Measurements from ENCODE around the gene TM9SF1. TPM values are rescaled to one million over a fixed set of nuclear protein-coding genes. Genes with fewer than 3 reads are reported as not detected.

Gene TM9SF1
- total and polyA plus RNA-seq, 9 of the 15 experiments (the other 6 are each of a cell fraction or from before 2014, with no cell fraction given), result 5.3 to 20.3 (median 11.8) TPM

DNA sequence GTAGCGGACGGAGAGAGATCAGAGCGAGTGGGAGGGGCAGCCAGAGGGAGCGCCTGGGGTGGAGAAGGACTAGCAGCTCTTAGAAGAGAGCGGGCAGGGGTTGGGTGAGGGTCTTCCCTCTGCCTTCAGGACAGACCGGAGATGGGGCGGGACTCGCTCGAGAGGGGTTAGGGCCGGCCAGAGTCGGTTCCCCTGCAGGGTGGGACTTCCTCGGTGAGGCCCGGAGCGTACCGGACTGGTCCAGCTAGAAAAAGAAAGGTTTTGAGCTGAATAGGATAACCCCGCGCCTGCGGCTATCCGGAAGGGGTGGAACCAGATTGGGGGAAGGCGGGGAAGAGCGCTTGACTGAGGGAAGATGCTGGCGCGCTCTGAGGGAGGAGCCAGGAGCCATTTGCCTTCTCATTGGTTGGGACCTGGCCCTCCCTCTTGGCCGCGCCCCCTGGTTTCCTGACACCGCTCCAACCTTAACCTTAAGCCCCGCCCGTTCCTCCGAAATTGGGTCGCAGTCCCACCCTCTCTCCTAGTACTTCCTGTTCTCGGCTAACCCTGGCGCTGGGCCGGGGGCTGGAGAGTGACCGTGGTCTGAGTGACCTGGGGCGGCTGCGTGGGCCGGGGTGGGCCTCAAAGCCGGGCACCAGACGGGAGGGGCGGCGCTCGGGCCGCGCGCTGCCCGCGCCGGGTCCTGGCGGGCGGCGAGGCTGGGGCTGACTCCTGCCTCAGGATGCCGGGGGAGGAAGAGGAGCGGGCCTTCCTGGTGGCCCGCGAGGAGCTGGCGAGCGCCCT lies 48.1 kb downstream of the TM9SF1 start, which contains the start of gene RNF31 (continued):
- TF ChIP-seq CBX8 (IDR thresholded peaks at IDR 0.05; ENCODE audit: borderline replicate concordance, extremely low read depth, low read depth, low read length, poor library complexity, severe bottlenecking), result no peak
- peak in 1 of 2 experiments; percentile 40; a peak in 1 of 4 replicates for TF ChIP-seq SRF (CRISPR knock-in tag; IDR thresholded peaks at IDR 0.05)
- TF ChIP-seq ZNF41 (CRISPR knock-in tag; conservative IDR thresholded peaks at IDR 0.05), result no peak
- TF ChIP-seq, protein P1, sequence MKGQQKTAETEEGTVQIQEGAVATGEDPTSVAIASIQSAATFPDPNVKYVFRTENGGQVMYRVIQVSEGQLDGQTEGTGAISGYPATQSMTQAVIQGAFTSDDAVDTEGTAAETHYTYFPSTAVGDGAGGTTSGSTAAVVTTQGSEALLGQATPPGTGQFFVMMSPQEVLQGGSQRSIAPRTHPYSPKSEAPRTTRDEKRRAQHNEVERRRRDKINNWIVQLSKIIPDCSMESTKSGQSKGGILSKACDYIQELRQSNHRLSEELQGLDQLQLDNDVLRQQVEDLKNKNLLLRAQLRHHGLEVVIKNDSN (CRISPR knock-in tag; IDR thresholded peaks at IDR 0.05), result no peak
- TF ChIP-seq CBFA2T2 (conservative IDR thresholded peaks at IDR 0.05), result no peak
- no peak for TF ChIP-seq ZNF384 (IDR thresholded peaks at IDR 0.05; ENCODE audit: low read depth, low read length)
- no peak for TF ChIP-seq FOXK1 (CRISPR knock-in tag; IDR thresholded peaks at IDR 0.05; ENCODE audit: borderline replicate concordance)
- no peak for TF ChIP-seq SNRNP70 (optimal IDR thresholded peaks at IDR 0.05; ENCODE audit: low read depth, low read length)
- no peak for TF ChIP-seq ZNF347 (CRISPR knock-in tag; IDR thresholded peaks at IDR 0.05; ENCODE audit: low read depth)
- no peak for TF ChIP-seq MTA1 (IDR thresholded peaks at IDR 0.05; ENCODE audit: borderline replicate concordance)
- no peak for TF ChIP-seq HNRNPK (IDR thresholded peaks at IDR 0.05; ENCODE audit: low read depth, low read length, poor library complexity, severe bottlenecking)
- TF ChIP-seq RBM17 (IDR thresholded peaks at IDR 0.05; ENCODE audit: borderline replicate concordance, low read depth, low read length), result no peak
- TF ChIP-seq SMC3 (conservative IDR thresholded peaks at IDR 0.05; ENCODE audit: insufficient read depth, low read depth, low read length), result no peak
- TF ChIP-seq TGIF2 (CRISPR knock-in tag; IDR thresholded peaks at IDR 0.05), result no peak
- TF ChIP-seq ZNF174 (CRISPR knock-in tag; IDR thresholded peaks at IDR 0.05), result no peak
- TF ChIP-seq, protein P2, sequence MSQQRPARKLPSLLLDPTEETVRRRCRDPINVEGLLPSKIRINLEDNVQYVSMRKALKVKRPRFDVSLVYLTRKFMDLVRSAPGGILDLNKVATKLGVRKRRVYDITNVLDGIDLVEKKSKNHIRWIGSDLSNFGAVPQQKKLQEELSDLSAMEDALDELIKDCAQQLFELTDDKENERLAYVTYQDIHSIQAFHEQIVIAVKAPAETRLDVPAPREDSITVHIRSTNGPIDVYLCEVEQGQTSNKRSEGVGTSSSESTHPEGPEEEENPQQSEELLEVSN (IDR thresholded peaks at IDR 0.05; ENCODE audit: borderline replicate concordance in 1 of 2, extremely low read depth in 1 of 2, insufficient read depth in 1 of 2, insufficient read length in 1 of 2, low read depth in 1 of 2, low read length in 1 of 2, poor library complexity in 1 of 2, severe bottlenecking in 1 of 2), result peak in 1 of 2 experiments; percentile 20
- TF ChIP-seq XRCC5 (IDR thresholded peaks at IDR 0.05; ENCODE audit: low read depth, low read length), result 0 out of 2 replicates have a peak, but pooled peaks have one; percentile 47
- no peak for TF ChIP-seq SREBF1 (IDR thresholded peaks at IDR 0.05; ENCODE audit: borderline replicate concordance, low read depth, low read length)
- TF ChIP-seq, protein P3, sequence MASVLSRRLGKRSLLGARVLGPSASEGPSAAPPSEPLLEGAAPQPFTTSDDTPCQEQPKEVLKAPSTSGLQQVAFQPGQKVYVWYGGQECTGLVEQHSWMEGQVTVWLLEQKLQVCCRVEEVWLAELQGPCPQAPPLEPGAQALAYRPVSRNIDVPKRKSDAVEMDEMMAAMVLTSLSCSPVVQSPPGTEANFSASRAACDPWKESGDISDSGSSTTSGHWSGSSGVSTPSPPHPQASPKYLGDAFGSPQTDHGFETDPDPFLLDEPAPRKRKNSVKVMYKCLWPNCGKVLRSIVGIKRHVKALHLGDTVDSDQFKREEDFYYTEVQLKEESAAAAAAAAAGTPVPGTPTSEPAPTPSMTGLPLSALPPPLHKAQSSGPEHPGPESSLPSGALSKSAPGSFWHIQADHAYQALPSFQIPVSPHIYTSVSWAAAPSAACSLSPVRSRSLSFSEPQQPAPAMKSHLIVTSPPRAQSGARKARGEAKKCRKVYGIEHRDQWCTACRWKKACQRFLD (CRISPR knock-in tag; IDR thresholded peaks at IDR 0.05), result no peak
- TF ChIP-seq RB1 (IDR thresholded peaks at IDR 0.05; ENCODE audit: low read depth), result peak; percentile 20; the same call in 1 of the 2 replicates
- no peak for TF ChIP-seq ZNF3 (CRISPR knock-in tag; IDR thresholded peaks at IDR 0.05)
- peak; percentile 55; the same call in 1 of the 2 replicates for TF ChIP-seq POLR2A (conservative IDR thresholded peaks at IDR 0.05)
- TF ChIP-seq BRCA1 (IDR thresholded peaks at IDR 0.05), result no peak
- no peak for TF ChIP-seq BRCA1 (CRISPR knock-in tag; IDR thresholded peaks at IDR 0.05)
